SU-DHL-6 (cell line): ENCODE data around the gene MXD4.

Source experiments
- EZH2phosphoT487 ChIP-seq: fragments of 200-600 bp; sonication (generic), shearing (Covaris generic); conservative IDR thresholded peaks from 2 replicates; pipeline ENCODE4 v1.6.1; 2018; ENCODE audit warnings: mild to moderate bottlenecking, antibody characterized with exemption, low read length, moderate library complexity, mixed read lengths
- TF ChIP-seq, protein P1 (sequence below): fragments of 200-600 bp; sonication (generic); IDR thresholded peaks from one replicate; pipeline ENCODE4 v1.5.1; 2017; ENCODE audit warnings: antibody characterized with exemption, mild to moderate bottlenecking, low read length, moderate library complexity; ENCODE audit not compliant: insufficient read depth, poor library complexity, severe bottlenecking

DNA sequence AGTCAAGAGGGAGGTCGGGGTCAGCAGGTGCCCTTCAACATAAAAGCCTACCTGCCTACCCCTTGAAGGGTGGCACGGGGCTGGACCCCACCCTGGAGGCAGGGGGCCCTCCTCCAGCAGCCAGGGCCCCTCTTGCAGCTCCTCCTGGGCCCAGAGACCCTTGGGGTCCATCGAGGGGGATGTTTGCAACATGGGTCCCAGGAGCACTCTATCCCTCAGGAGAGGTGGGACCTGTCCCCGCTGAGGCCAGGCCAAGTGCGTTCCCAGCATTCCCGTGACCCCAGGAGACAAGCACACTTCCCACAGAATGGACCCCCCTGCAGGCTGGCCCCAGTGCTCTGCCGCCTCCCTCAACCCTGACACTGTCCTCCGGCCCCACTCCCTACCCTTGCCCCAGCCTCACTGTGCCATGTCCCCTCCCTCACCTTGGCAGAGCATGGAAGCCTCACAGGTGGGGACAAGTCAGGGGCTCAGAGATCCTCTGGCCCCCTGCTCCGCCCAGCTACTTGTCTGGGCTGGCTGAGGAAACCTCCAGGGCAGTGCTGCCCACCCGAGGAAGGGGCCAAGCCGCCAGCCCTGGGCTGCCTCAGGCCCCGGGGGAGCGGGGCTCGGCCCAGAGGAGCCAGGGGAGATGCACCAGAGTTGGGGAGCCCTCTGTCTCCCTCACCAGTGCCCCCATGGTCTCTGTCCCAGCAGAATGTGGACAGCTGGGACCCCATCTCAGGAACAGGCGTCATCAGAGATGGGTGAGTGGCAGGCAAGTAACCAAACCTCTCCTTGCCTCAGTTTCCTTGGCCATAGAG, 2.2 kb downstream of the MXD4 start:
- TF ChIP-seq EZH2phosphoT487 = no peak
- TF ChIP-seq, protein P1, sequence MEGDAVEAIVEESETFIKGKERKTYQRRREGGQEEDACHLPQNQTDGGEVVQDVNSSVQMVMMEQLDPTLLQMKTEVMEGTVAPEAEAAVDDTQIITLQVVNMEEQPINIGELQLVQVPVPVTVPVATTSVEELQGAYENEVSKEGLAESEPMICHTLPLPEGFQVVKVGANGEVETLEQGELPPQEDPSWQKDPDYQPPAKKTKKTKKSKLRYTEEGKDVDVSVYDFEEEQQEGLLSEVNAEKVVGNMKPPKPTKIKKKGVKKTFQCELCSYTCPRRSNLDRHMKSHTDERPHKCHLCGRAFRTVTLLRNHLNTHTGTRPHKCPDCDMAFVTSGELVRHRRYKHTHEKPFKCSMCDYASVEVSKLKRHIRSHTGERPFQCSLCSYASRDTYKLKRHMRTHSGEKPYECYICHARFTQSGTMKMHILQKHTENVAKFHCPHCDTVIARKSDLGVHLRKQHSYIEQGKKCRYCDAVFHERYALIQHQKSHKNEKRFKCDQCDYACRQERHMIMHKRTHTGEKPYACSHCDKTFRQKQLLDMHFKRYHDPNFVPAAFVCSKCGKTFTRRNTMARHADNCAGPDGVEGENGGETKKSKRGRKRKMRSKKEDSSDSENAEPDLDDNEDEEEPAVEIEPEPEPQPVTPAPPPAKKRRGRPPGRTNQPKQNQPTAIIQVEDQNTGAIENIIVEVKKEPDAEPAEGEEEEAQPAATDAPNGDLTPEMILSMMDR = no peak
